Muscle layer of duodenum (tissue), 2 donors: ENCODE data around the gene KRTAP12-2.
"Not testable (repeated sequence)": the region's sequence is repeated elsewhere in the genome, so short reads cannot be mapped to it uniquely, and the experiment has no call there.

ENCODE experiments used
- H3K27ac ChIP-seq: one replicate; pipeline ENCODE4 v1.7.0; 2013; ENCODE audit warnings: mild to moderate bottlenecking, low read length
- H3K27me3 ChIP-seq: one replicate; pipeline ENCODE4 v1.7.0; 2013; ENCODE audit warnings: low read depth, mild to moderate bottlenecking, control low read depth, low read length
- H3K36me3 ChIP-seq, 2 donors: one replicate each; pipeline ENCODE4 v1.7.0; 2013; ENCODE audit warnings: low read length in 2 of 2, control low read depth in 1 of 2, mild to moderate bottlenecking in 1 of 2; ENCODE audit not compliant: insufficient read depth in 2 of 2, control insufficient read depth in 1 of 2
- H3K4me1 ChIP-seq, 2 donors: one replicate each; pipeline ENCODE4 v1.7.0; 2013; ENCODE audit warnings: low read length in 2 of 2, mild to moderate bottlenecking in 2 of 2, control low read depth in 1 of 2, moderate library complexity in 1 of 2; ENCODE audit not compliant: insufficient read depth in 2 of 2, control insufficient read depth in 1 of 2
- H3K4me3 ChIP-seq, 2 donors: one replicate each; pipeline ENCODE4 v1.7.0; 2013; ENCODE audit warnings: low read length in 2 of 2, low read depth in 1 of 2, mild to moderate bottlenecking in 1 of 2
- H3K9me3 ChIP-seq, 2 donors: one replicate each; pipeline ENCODE4 v1.7.0; 2013; ENCODE audit warnings: low read length in 2 of 2, control low read depth in 1 of 2, mild to moderate bottlenecking in 1 of 2; ENCODE audit not compliant: control insufficient read depth in 1 of 2
- donor health status: healthy.

The KRTAP12-2 gene

DNA sequence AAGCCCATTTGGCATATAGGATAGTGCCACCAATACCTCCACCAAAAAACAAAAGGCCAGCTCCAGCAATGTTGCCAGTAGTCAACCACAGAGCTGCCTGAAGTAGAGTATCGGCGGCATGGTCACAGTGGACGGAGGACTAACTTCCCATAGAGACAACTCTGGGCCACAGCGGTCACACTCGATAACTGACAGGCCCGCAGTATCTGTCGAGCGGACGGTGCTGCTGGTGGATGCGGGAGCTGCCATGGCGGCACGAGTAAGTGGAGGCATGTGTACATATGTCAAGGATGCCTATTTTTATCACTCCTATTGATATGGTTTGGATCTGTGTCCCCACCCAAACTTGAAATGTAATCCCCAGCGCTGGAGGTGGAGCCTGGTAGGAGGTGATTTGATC is 11.2 kb upstream of the KRTAP12-2 start:
- Histone ChIP-seq H3K4me3 (no peak overlapping the region), H3K9me3 (peaks cover 0 to 7% of the 10 kb centered on the region in 2 donors), H3K4me1 (no peaks in the 10 kb centered on the region), H3K36me3 (no peaks in the 10 kb centered on the region), H3K27me3 (no peaks in the 10 kb centered on the region), H3K27ac (no peak overlapping the region)

DNA sequence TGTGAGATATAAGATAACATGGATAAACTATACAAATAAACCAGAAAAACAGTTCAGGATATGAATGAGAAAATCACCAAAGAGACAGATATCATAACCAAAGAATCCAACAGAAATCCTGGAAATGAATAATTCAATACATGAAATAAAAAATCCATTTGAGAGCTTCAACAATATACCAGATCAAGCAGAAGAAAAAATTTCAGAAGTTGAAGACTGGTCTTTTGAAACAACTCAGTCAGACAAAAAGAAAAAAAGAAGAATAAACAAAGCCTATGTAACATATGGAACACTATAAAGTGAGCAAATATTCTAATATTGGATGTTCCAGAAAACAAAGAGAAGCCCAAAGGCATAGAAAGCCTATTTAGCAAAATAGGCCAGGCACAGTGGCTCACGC is 5.2 kb upstream of the KRTAP12-2 start:
- no peaks in the 10 kb centered on the region for H3K36me3 ChIP-seq
- no peak overlapping the region for H3K27ac ChIP-seq
- H3K4me1 ChIP-seq: no peaks in the 10 kb centered on the region
- H3K9me3 ChIP-seq: peaks cover 0 to 16% of the 10 kb centered on the region in 2 donors
- H3K27me3 ChIP-seq: no peaks in the 10 kb centered on the region
- H3K4me3 ChIP-seq: no peak overlapping the region

DNA sequence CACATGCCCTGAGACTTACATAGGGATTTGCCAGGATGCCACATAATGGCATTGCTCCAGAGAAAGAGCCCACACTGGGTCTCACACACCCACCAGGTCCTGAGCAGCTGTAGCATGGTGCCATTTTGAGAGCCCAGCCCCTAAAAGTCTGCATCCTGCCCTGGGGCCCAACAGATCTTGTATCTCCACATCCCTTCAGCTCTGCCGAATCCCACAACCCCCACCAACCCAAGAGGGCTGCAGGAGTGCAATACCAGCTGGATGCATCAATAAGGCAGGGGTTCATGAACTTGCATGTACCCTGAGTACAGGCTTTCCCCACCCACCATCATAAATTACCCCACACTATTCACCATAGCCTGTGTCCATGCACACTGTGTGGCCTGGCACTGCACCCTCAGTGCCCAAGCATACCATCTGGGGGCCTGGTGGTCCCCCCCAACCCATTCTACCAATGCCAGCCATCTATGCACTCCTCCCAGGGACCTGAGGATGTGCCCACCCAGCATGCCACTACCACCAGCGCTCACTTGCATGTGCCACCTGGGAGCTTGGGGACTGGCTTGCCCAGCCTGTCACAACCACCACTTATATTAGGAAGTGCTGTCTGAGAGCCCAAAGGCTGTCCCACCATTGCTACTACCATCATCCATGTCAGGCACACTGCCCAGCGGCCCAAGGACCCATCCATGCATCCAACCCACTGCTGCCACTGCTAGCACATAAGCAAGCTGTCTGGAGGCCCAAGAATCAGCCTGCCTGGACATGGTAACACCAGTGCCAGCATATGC is 4.1 kb upstream of the KRTAP12-2 start:
- H3K36me3 ChIP-seq: no peaks in the 10 kb centered on the region
- peaks cover 0 to 16% of the 10 kb centered on the region in 2 donors for H3K9me3 ChIP-seq
- no peak overlapping the region for H3K27ac ChIP-seq
- H3K4me3 ChIP-seq: no peak overlapping the region
- H3K4me1 ChIP-seq: no peaks in the 10 kb centered on the region
- no peaks in the 10 kb centered on the region for H3K27me3 ChIP-seq

- Histone ChIP-seq H3K27ac (no peak overlapping the region), H3K36me3 (no peaks in the 10 kb centered on the region), H3K4me1 (no peaks in the 10 kb centered on the region), H3K9me3 (peaks cover 0 to 6% of the 10 kb centered on the region in 2 donors), H3K4me3 (no peak overlapping the region), H3K27me3 (no peaks in the 10 kb centered on the region)
Observed at GRCh38 chr21:44667612-44668011, 885 bp upstream of the KRTAP12-2 start.

DNA sequence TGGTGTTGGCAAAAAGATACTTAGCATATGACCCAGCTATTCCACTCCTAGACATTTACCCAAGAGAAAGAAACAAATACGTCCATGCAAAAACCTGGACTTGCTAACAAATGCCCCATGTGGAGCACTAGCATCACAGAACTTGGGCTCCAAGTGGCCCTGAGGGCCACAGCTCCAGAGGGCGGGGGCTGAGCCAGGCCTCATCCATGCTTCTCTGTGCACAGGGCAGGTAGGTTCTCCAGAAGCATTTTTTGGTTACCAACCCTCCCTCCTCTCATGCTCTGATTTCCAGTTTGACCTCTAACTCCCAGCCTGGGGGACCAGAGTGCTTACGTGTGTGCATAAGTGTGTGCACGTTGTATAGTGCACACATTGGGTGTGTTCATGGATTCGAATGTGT is 2.0 kb downstream of the KRTAP12-2 start:
- Histone ChIP-seq H3K27me3 (no peaks in the 10 kb centered on the region), H3K27ac (no peak overlapping the region), H3K4me1 (no peaks in the 10 kb centered on the region), H3K36me3 (no peaks in the 10 kb centered on the region), H3K4me3 (no peak overlapping the region), H3K9me3 (peaks cover 0 to 2% of the 10 kb centered on the region in 2 donors)

- not testable (repeated sequence) for H3K4me1 ChIP-seq, H3K4me3 ChIP-seq, H3K27me3 ChIP-seq, H3K36me3 ChIP-seq, H3K9me3 ChIP-seq, H3K27ac ChIP-seq
Observed at GRCh38 chr21:44661567-44661966, 5.2 kb downstream of the KRTAP12-2 start.

- H3K36me3 ChIP-seq: no peaks in the 10 kb centered on the region
- no peak overlapping the region for H3K27ac ChIP-seq
- no peaks in the 10 kb centered on the region for H3K27me3 ChIP-seq
- H3K9me3 ChIP-seq: peaks cover 0 to 18% of the 10 kb centered on the region in 2 donors
- H3K4me1 ChIP-seq: no peaks in the 10 kb centered on the region
- no peak overlapping the region for H3K4me3 ChIP-seq
Observed at GRCh38 chr21:44658913-44659595, 7.7 kb downstream of the KRTAP12-2 start.

DNA sequence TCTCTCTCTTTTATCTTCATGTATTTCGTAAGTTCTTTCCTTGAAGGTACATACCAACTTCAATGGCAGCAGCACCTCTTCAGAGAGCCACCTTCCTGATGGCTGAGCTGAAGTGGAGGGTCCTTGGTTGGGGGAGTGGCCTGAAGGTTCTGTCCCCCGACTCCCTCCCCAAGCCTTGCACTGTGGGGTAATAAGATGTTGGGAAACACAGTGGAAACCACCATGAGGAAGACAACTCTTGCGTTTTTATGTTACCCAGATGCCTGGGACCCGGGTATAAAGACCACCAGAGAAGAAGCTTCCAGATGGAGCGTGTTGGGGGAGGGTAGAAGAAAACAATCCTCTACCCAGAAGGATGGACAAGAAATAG is 8.2 kb downstream of the KRTAP12-2 start:
- H3K27me3 ChIP-seq: no peaks in the 10 kb centered on the region
- H3K27ac ChIP-seq: no peak overlapping the region
- no peaks in the 10 kb centered on the region for H3K4me1 ChIP-seq
- no peaks in the 10 kb centered on the region for H3K36me3 ChIP-seq
- peaks cover 0 to 18% of the 10 kb centered on the region in 2 donors for H3K9me3 ChIP-seq
- no peak overlapping the region for H3K4me3 ChIP-seq

DNA sequence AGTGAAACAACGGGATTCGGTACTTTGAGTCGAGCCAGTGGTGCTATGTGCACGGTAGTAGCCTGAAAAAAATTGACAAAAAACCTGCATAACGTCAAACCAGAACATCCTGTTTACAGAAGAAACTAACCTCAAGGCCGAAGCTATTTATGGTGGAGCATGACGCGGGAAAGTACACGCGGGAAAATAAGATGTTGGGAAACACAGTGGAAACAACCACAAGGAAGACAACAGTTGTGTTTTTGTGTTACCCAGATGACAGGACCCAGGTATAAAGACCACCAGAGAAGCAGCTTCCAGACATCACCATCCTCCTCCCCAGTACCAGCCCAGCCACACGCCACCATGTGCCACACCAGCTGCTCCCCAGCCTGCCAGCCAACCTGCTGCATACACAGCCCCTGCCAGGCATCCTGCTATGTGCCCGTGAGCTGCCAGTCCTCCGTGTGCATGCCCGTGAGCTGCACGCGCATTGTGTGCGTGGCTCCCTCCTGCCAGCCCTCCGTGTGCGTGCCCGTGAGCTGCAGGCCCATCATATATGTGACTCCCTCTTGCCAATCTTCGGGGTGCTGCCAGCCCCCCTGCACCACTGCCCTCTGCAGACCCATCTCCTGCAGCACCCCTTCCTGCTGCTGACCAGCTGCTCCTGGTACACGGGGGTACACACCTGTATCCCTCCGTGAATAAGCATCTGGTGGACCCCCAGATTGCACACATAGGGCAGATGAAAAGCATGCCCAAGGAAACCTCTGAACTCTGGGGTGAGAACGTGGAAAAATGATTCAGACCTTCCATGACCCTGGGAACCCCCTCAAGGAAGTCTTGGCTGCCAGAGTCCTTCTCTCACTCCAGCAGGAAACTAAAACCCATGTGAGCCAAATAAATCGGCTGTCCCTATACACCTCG is 8.8 kb downstream of the KRTAP12-2 start, which contains the start of gene KRTAP12-3:
Gene KRTAP12-3, plus strand, starts transcription at position 298 of the 906 bp plus-strand sequence. Its CDS starts 48 bp downstream, at position 346.
- Histone ChIP-seq H3K27ac (no peak within 1 kb of the TSS), H3K36me3 (no peaks in the 10 kb centered on the region), H3K4me1 (no peaks in the 10 kb centered on the region), H3K27me3 (no peaks in the 10 kb centered on the region), H3K9me3 (peaks cover 0 to 20% of the 10 kb centered on the region in 2 donors), H3K4me3 (no peak within 1 kb of the TSS)

DNA sequence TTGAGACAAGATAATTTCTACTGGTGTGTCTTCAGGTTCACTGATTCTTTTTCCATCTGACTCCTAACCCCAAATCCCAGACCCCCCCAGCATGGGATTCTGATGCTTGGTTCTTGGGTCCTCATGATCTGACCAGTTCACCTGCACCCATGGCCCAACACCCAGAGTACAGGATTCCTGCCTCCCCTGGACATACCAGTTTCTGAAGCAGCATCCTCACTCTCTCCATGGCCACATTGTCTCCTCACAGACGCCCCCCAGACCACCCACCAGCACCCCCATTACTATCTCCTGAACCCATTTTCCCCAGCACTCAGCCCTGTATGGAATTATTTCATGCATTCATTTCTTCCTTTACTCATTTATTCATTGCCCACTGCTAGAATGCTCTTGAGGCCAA is 9.9 kb downstream of the KRTAP12-2 start:
- no peak overlapping the region for H3K27ac ChIP-seq
- H3K27me3 ChIP-seq: no peaks in the 10 kb centered on the region
- peaks cover 0 to 20% of the 10 kb centered on the region in 2 donors for H3K9me3 ChIP-seq
- H3K4me1 ChIP-seq: no peaks in the 10 kb centered on the region
- no peak overlapping the region for H3K4me3 ChIP-seq
- H3K36me3 ChIP-seq: no peaks in the 10 kb centered on the region

DNA sequence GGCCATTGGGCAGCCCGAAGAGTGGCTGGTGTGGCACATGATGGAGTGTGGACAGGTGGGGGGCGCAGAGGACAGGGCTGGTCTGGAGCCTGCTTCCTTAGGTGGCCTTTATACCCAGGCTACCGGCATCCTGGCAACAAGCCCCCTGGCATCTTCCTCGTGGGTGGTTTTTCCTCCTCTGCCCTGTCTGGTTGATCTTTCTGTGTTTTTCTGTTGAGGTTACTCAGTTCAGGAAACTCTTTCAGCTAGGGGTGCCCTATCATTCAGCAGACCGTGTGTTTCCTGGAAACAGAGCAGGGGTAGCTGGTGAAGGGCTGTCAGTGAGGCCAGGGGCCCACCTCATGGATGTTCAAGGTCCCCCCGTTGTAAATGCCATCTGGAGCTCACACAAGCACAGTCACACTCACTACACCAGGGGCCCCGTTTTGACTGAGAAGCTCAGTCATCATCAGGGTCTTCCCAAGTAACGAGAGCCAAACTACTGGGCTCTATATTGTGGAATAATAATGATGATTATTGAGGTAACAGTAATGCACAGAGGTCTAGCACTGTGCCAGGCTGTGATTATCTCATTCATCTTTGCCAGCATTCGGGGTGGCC is 12.1 kb downstream of the KRTAP12-2 start, which contains the start of gene KRTAP12-4:
Gene KRTAP12-4, minus strand, starts transcription at position 84 of the 600 bp plus-strand sequence. Its CDS starts 45 bp downstream, at position 39.
- Histone ChIP-seq H3K4me3 (no peak within 1 kb of the TSS), H3K27ac (no peak within 1 kb of the TSS), H3K27me3 (no peaks in the 10 kb centered on the region)

More for the DNA sequence above, 12.1 kb downstream of the KRTAP12-2 start, which contains the start of gene KRTAP12-4:
- peaks cover 0 to 19% of the 10 kb centered on the region in 2 donors for H3K9me3 ChIP-seq
- H3K4me1 ChIP-seq: no peaks in the 10 kb centered on the region
- H3K36me3 ChIP-seq: no peaks in the 10 kb centered on the region
